B cell (primary cell): ENCODE measurements around the gene C9orf43. TPM values are rescaled to one million over a fixed set of nuclear protein-coding genes. Genes with fewer than 3 reads are reported as not detected.

Source experiments
- ATAC-seq: fragments of 200-7000 bp; cut with Tn5 transposase; one replicate; pipeline ENCODE4 v1.10.0; 2021; ENCODE audit warnings: low read depth, mild to moderate bottlenecking, moderate number of reproducible peaks, moderate library complexity
- CTCF ChIA-PET: fragments of 350-600 bp; sonication (Branson Sonifier 250); formaldehyde crosslinking; loops from one replicate; lab custom pipeline; 2021; ENCODE audit warnings: antibody characterized with exemption, inconsistent platforms; lab: Charles Lee
- POLR2A ChIA-PET: fragments of 350-600 bp; sonication (Branson Sonifier 250); formaldehyde crosslinking; loops from one replicate; lab custom pipeline; 2021; ENCODE audit warnings: antibody characterized with exemption; lab: Charles Lee
- DNase-seq: peaks from one replicate; pipeline ENCODE4 v3.0.0; 2013
- H2AFZ ChIP-seq: 2 replicates; pipeline ENCODE4 v1.6.1; 2012; ENCODE audit warnings: mild to moderate bottlenecking, low read depth, low read length; ENCODE audit not compliant: insufficient read depth, poor library complexity, severe bottlenecking
- H3K27ac ChIP-seq, 2 donors: 1 replicate in 1 of 2; 2 replicates in 1 of 2; pipeline ENCODE4 v1.5.1; 2012 to 2013; ENCODE audit warnings: low read length in 2 of 2, mild to moderate bottlenecking in 2 of 2, moderate library complexity in 1 of 2
- H3K27me3 ChIP-seq, 4 experiments: fragments of 200-600 bp in 1 of 4; sonication (generic) in 1 of 4; replicated peaks in 1 of 4; 1 replicate in 2 of 4; 2 replicates in 2 of 4; pipeline versions ENCODE4 v1.6.1 to v1.7.0; 2013 to 2016; ENCODE audit warnings: low read length in 3 of 4, mild to moderate bottlenecking in 2 of 4, mixed read lengths in 1 of 4, moderate library complexity in 1 of 4; ENCODE audit not compliant: insufficient read depth in 4 of 4, control insufficient read depth in 3 of 4; ENCODE audit errors: control extremely low read depth in 1 of 4
- H3K36me3 ChIP-seq, 2 experiments: replicated peaks in 1 of 2; 1 replicate in 1 of 2; 2 replicates in 1 of 2; pipeline versions ENCODE4 v1.6.1 to v1.7.1; 2013; ENCODE audit warnings: low read length in 1 of 2; ENCODE audit not compliant: insufficient read depth in 2 of 2, control insufficient read depth in 1 of 2; ENCODE audit errors: control extremely low read depth in 1 of 2, extremely low read depth in 1 of 2
- H3K4me1 ChIP-seq, 2 donors: fragments of 200-600 bp in 1 of 2; sonication (generic) in 1 of 2; 1 replicate in 1 of 2; 2 replicates in 1 of 2; pipeline versions ENCODE4 v1.5.1 to v1.6.1; 2013 to 2017; ENCODE audit warnings: low read length in 2 of 2; ENCODE audit not compliant: control insufficient read depth in 2 of 2, insufficient read depth in 2 of 2
- H3K4me2 ChIP-seq: replicated peaks from 2 replicates; pipeline ENCODE3; 2012; ENCODE audit warnings: mild to moderate bottlenecking, low read depth, low read length; ENCODE audit not compliant: poor library complexity, severe bottlenecking
- H3K4me3 ChIP-seq, 5 experiments: fragments of 200-600 bp in 1 of 5; sonication (generic) in 1 of 5; 1 replicate in 3 of 5; 2 replicates in 2 of 5; pipeline versions ENCODE4 v1.5.1 to v1.7.0; 2011 to 2016; ENCODE audit warnings: low read length in 4 of 5, mild to moderate bottlenecking in 4 of 5, low read depth in 2 of 5, control low read depth in 1 of 5, moderate library complexity in 1 of 5; ENCODE audit not compliant: insufficient read depth in 1 of 5; ENCODE audit errors: control extremely low read depth in 1 of 5, extremely low read depth in 1 of 5
- H3K79me2 ChIP-seq: fragments of 200-600 bp; sonication (generic); one replicate; pipeline ENCODE4 v1.6.0; 2016; ENCODE audit warnings: low read length; ENCODE audit not compliant: control insufficient read depth, insufficient read depth
- H3K9ac ChIP-seq: fragments of 200-600 bp; sonication (generic); 2 replicates; pipeline ENCODE4 v1.6.1; 2017; ENCODE audit warnings: mild to moderate bottlenecking, low read length, moderate library complexity
- H3K9me3 ChIP-seq, 3 donors: one replicate each; pipeline versions ENCODE4 v1.6.1 to v1.7.1; 2013; ENCODE audit warnings: low read length in 2 of 3; ENCODE audit not compliant: control insufficient read depth in 2 of 3, insufficient read depth in 1 of 3; ENCODE audit errors: control extremely low read depth in 1 of 3
- H4K20me1 ChIP-seq: 2 replicates; pipeline ENCODE4 v1.6.0; 2012; ENCODE audit warnings: mild to moderate bottlenecking, low read length; ENCODE audit not compliant: insufficient read depth, control insufficient read depth, poor library complexity, severe bottlenecking
- H3K27ac Mint-ChIP-seq: one replicate; pipeline ENCODE4 v1.8.0; 2021; ENCODE audit warnings: mixed read lengths
- H3K27me3 Mint-ChIP-seq: one replicate; pipeline ENCODE4 v1.8.0; 2021; ENCODE audit warnings: mixed read lengths
- H3K4me1 Mint-ChIP-seq: one replicate; pipeline ENCODE4 v1.8.0; 2021; ENCODE audit warnings: mixed read lengths
- H3K4me3 Mint-ChIP-seq: one replicate; pipeline ENCODE4 v1.8.0; 2021; ENCODE audit warnings: mixed read lengths
- H3K9me3 Mint-ChIP-seq: one replicate; pipeline ENCODE4 v1.8.0; 2022; ENCODE audit warnings: mixed read lengths; ENCODE audit not compliant: insufficient read depth
- EZH2 ChIP-seq: IDR thresholded peaks from 2 replicates; pipeline ENCODE4 v1.6.1; 2012; ENCODE audit warnings: borderline replicate concordance, low read depth, mild to moderate bottlenecking, moderate library complexity, low read length; ENCODE audit not compliant: insufficient read depth, poor library complexity, severe bottlenecking
- WGBS: methylation state at CpG from one replicate; pipeline ENCODE4 v1.1.5; 2013; ENCODE audit warnings: missing lambda C conversion rate; ENCODE audit not compliant: insufficient coverage; 5-methylcytosine and 5-hydroxymethylcytosine counted together
- intact Hi-C: fragments of 100-400 bp; cut with micrococcal nuclease; formaldehyde crosslinking; loops from one replicate; pipeline ENCODE4 v1.10.0; 2022
- polyA plus RNA-seq: library from polyadenylated mRNA; depleted of rRNA; stranded (reverse); fragments of >200 nt; gene quantifications from 2 replicates; pipeline ENCODE4 v1.2.3, GENCODE V29; 2012
- total RNA-seq, 2 donors: library from RNA; stranded (reverse); fragments of 120-200 nt in 1 of 2; gene quantifications; 1 replicate in 1 of 2; 2 replicates in 1 of 2; pipeline versions ENCODE4 v1.2.3 to v1.2.4, GENCODE V29; 2013 to 2022
- TF ChIP-seq, protein P1 (sequence below): fragments of 200-600 bp; IDR thresholded peaks from one replicate; pipeline ENCODE4 v1.8.0; 2022; ENCODE audit warnings: antibody characterized with exemption, mild to moderate bottlenecking

The C9orf43 gene
- total and polyA plus RNA-seq, 2 donors (not counting 1 experiment from before 2014, with no cell fraction given) = 0.57 to 1.7 TPM

DNA sequence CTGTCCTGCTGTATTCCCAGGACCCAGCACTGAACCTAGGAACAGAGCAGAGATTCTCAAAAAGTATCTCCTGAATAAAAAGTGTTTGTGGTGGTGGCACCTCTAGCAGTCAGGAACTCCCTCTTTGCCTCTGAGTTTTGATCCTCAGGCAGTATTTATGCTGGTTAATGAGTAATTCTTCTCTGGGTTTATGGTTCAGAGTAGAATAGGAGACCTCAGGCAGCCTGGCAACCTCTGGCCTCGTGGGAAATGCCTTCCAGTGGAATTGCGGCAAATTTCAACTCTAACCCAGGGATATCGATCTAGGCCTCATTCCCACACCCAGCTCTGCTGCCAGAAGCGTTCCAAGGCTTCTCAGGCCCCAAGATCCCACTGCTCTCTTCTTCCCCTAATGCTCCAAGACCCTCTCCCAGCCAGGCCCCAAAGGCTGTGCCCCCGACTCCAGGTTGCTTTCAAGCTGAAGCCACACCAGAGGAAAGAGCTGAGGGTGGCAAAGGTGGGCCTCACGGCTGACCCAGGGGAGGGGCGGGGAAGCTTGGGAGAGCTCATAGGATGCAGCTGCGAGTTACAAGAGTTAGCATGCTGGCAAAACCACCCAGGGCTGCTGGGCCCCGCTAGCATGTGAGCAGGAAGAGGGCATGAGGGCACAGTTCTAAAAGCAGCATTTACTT lies 22.9 kb upstream of the C9orf43 start:
- Histone ChIP-seq H3K27ac (no peak overlapping the region), H3K4me3 (no peak overlapping the region), H3K9me3 (no peaks in the 10 kb centered on the region), H3K27me3 (no peaks in the 10 kb centered on the region), H4K20me1 (no peaks in the 10 kb centered on the region), H2AFZ (no peak overlapping the region), H3K79me2 (no peaks in the 10 kb centered on the region), H3K4me2 (no peak overlapping the region), H3K36me3 (peaks cover 0 to 53% of the 10 kb centered on the region in 2 experiments), H3K4me1 (no peaks in the 10 kb centered on the region), H3K9ac (no peak overlapping the region)
- Mint-ChIP-seq H3K9me3 (no peaks in the 10 kb centered on the region), H3K27ac (no peak overlapping the region), H3K4me1 (no peaks in the 10 kb centered on the region), H3K4me3 (no peak overlapping the region), H3K27me3 (no peaks in the 10 kb centered on the region)
- DNase-seq (no peak), ATAC-seq (no peak)
- CTCF ChIA-PET = interaction anchor here (1.8 kb wide), 1 partner anchor 14 kb away, joined by 5 read pairs; no protein-coding TSS in a partner anchor
- WGBS = 90% methylated on average over 8 of the region's 9 CpGs
- POLR2A ChIA-PET = interaction anchor here (0.6 kb wide), 1 partner anchor 10 kb away, joined by 6 read pairs; no protein-coding TSS in a partner anchor
- TF ChIP-seq, protein P1, sequence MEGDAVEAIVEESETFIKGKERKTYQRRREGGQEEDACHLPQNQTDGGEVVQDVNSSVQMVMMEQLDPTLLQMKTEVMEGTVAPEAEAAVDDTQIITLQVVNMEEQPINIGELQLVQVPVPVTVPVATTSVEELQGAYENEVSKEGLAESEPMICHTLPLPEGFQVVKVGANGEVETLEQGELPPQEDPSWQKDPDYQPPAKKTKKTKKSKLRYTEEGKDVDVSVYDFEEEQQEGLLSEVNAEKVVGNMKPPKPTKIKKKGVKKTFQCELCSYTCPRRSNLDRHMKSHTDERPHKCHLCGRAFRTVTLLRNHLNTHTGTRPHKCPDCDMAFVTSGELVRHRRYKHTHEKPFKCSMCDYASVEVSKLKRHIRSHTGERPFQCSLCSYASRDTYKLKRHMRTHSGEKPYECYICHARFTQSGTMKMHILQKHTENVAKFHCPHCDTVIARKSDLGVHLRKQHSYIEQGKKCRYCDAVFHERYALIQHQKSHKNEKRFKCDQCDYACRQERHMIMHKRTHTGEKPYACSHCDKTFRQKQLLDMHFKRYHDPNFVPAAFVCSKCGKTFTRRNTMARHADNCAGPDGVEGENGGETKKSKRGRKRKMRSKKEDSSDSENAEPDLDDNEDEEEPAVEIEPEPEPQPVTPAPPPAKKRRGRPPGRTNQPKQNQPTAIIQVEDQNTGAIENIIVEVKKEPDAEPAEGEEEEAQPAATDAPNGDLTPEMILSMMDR = no peak
- TF ChIP-seq EZH2 = no peak
- intact Hi-C loops = no loop called here

DNA sequence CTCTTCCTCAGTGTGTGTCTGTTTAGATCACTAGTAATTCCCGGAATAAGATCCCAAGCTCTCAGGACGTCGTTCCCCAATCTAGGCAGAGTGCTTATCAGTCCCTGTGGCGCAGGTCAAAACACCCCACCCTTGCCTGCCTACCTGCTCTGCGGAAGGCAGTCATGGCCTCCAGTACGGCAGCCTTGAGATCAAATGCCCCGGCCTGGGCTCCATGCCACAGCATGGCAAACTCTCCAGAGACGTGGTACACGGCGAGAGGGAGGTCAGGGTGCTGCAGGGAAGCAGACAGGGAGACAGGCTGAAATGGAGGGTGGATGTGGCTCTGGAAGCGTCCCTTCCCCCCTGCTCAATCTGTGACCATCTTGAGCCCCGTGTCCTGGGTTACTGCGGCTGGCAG lies 21.7 kb upstream of the C9orf43 start:
- Histone ChIP-seq H3K9ac (no peak overlapping the region), H3K27ac (no peak overlapping the region), H4K20me1 (no peaks in the 10 kb centered on the region), H3K4me2 (no peak overlapping the region), H3K79me2 (no peaks in the 10 kb centered on the region), H3K4me1 (no peaks in the 10 kb centered on the region), H3K36me3 (peaks cover 0 to 53% of the 10 kb centered on the region in 2 experiments), H3K4me3 (no peak overlapping the region), H3K9me3 (no peaks in the 10 kb centered on the region), H3K27me3 (no peaks in the 10 kb centered on the region), H2AFZ (no peak overlapping the region)
- H3K27me3 Mint-ChIP-seq = no peaks in the 10 kb centered on the region
- intact Hi-C loops = no loop called here
- H3K27ac Mint-ChIP-seq = no peak overlapping the region
- no peaks in the 10 kb centered on the region for H3K9me3 Mint-ChIP-seq
- TF ChIP-seq, protein P1 = no peak
- TF ChIP-seq EZH2 = no peak
- no peak for ATAC-seq
- ChIA-PET CTCF (no interaction called here), POLR2A (no interaction called here)
- H3K4me1 Mint-ChIP-seq = no peaks in the 10 kb centered on the region
- DNase-seq = no peak
- 93% methylated on average over 8 of the region's 13 CpGs for WGBS
- no peak overlapping the region for H3K4me3 Mint-ChIP-seq
